Progenitor cell of endocrine pancreas (in vitro differentiated cells): ENCODE data around the gene GOLPH3. TPM values are rescaled to one million over a fixed set of nuclear protein-coding genes. Genes with fewer than 3 reads are reported as not detected.
"Not testable (repeated sequence)": the region's sequence is repeated elsewhere in the genome, so short reads cannot be mapped to it uniquely, and the experiment has no call there.

ENCODE experiments used
- DNase-seq: peaks from one replicate; pipeline ENCODE4 v3.0.0; 2021; ENCODE audit warnings: low spot score; ENCODE audit not compliant: unreplicated experiment
- H3K27ac Mint-ChIP-seq: 2 replicates; pipeline ENCODE4 v1.8.0; 2021; ENCODE audit warnings: mild to moderate bottlenecking, moderate library complexity, mixed read lengths
- H3K27me3 Mint-ChIP-seq: 2 replicates; pipeline ENCODE4 v1.8.0; 2021; ENCODE audit warnings: mixed read lengths
- H3K36me3 Mint-ChIP-seq: 2 replicates; pipeline ENCODE4 v1.8.0; 2022; ENCODE audit warnings: mixed read lengths; ENCODE audit not compliant: insufficient read depth
- H3K4me1 Mint-ChIP-seq: 2 replicates; pipeline ENCODE4 v1.8.0; 2021; ENCODE audit warnings: low read depth, mixed read lengths
- H3K4me3 Mint-ChIP-seq: 2 replicates; pipeline ENCODE4 v1.8.0; 2021; ENCODE audit warnings: low read depth, mild to moderate bottlenecking, moderate library complexity, mixed read lengths
- H3K9me3 Mint-ChIP-seq: 2 replicates; pipeline ENCODE4 v1.8.0; 2021; ENCODE audit warnings: low read depth, mixed read lengths
- CTCF ChIP-seq: fragments of 200-600 bp; sonication (generic); IDR thresholded peaks from one replicate; pipeline ENCODE4 v1.5.0; 2021; ENCODE audit warnings: antibody characterized with exemption, mild to moderate bottlenecking; ENCODE audit not compliant: unreplicated experiment
- total RNA-seq: library from RNA; stranded (reverse); gene quantifications from 2 replicates; pipeline ENCODE4 v1.2.1, GENCODE V29; 2021

Gene GOLPH3
- total RNA-seq, 1 donor from 2014 or later: 80.8 TPM

GRCh38 chr5:32126691-32127090 lies 47.4 kb downstream of the GOLPH3 start:
- TF ChIP-seq CTCF: no peak
- H3K9me3 Mint-ChIP-seq: no peaks in the 10 kb centered on the region
- DNase-seq: no peak
- H3K27me3 Mint-ChIP-seq: no peaks in the 10 kb centered on the region
- no peaks in the 10 kb centered on the region for H3K4me1 Mint-ChIP-seq
- H3K4me3 Mint-ChIP-seq: no peak overlapping the region
- no peak overlapping the region for H3K27ac Mint-ChIP-seq
- H3K36me3 Mint-ChIP-seq: peaks cover 24% of the 10 kb centered on the region

- no peak for TF ChIP-seq CTCF
- H3K36me3 Mint-ChIP-seq: peaks cover 24% of the 10 kb centered on the region
- no peaks in the 10 kb centered on the region for H3K9me3 Mint-ChIP-seq
- H3K27ac Mint-ChIP-seq: no peak overlapping the region
- H3K4me3 Mint-ChIP-seq: no peak overlapping the region
- no peaks in the 10 kb centered on the region for H3K27me3 Mint-ChIP-seq
- DNase-seq: no peak
- H3K4me1 Mint-ChIP-seq: no peaks in the 10 kb centered on the region
Measured at GRCh38 chr5:32123889-32124676, 50.0 kb downstream of the GOLPH3 start.

- Mint-ChIP-seq H3K4me3 (no peak overlapping the region), H3K27me3 (no peaks in the 10 kb centered on the region), H3K9me3 (no peaks in the 10 kb centered on the region), H3K4me1 (no peaks in the 10 kb centered on the region), H3K36me3 (peaks cover 22% of the 10 kb centered on the region), H3K27ac (no peak overlapping the region)
- no peak for TF ChIP-seq CTCF
- DNase-seq: no peak
Measured at GRCh38 chr5:32123058-32123805, 50.9 kb downstream of the GOLPH3 start.

- not testable (repeated sequence) for H3K4me1 Mint-ChIP-seq, H3K4me3 Mint-ChIP-seq, DNase-seq, H3K27ac Mint-ChIP-seq, H3K27me3 Mint-ChIP-seq, H3K9me3 Mint-ChIP-seq
- peaks cover 25% of the 10 kb centered on the region for H3K36me3 Mint-ChIP-seq
Measured at GRCh38 chr5:32118922-32119321, 55.2 kb downstream of the GOLPH3 start.

- Mint-ChIP-seq H3K9me3 (no peaks in the 10 kb centered on the region), H3K36me3 (peaks cover 31% of the 10 kb centered on the region), H3K27me3 (no peaks in the 10 kb centered on the region), H3K4me1 (no peaks in the 10 kb centered on the region), H3K27ac (no peak overlapping the region), H3K4me3 (no peak overlapping the region)
- no peak for DNase-seq
- no peak for TF ChIP-seq CTCF
Measured at GRCh38 chr5:32116574-32117313, 57.4 kb downstream of the GOLPH3 start.
